Amniotic epithelial cell (primary cell): Measurements from ENCODE around the gene GALNT8.
"Not testable (repeated sequence)": the region's sequence is repeated elsewhere in the genome, so short reads cannot be mapped to it uniquely, and the experiment has no call there.

Experiments used
- DNase-seq: peaks from one replicate; pipeline ENCODE4 v3.0.0-alpha.2; 2010; ENCODE audit warnings: low read depth

The GALNT8 gene, protein sequence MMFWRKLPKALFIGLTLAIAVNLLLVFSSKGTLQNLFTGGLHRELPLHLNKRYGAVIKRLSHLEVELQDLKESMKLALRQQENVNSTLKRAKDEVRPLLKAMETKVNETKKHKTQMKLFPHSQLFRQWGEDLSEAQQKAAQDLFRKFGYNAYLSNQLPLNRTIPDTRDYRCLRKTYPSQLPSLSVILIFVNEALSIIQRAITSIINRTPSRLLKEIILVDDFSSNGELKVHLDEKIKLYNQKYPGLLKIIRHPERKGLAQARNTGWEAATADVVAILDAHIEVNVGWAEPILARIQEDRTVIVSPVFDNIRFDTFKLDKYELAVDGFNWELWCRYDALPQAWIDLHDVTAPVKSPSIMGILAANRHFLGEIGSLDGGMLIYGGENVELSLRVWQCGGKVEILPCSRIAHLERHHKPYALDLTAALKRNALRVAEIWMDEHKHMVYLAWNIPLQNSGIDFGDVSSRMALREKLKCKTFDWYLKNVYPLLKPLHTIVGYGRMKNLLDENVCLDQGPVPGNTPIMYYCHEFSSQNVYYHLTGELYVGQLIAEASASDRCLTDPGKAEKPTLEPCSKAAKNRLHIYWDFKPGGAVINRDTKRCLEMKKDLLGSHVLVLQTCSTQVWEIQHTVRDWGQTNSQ

DNA sequence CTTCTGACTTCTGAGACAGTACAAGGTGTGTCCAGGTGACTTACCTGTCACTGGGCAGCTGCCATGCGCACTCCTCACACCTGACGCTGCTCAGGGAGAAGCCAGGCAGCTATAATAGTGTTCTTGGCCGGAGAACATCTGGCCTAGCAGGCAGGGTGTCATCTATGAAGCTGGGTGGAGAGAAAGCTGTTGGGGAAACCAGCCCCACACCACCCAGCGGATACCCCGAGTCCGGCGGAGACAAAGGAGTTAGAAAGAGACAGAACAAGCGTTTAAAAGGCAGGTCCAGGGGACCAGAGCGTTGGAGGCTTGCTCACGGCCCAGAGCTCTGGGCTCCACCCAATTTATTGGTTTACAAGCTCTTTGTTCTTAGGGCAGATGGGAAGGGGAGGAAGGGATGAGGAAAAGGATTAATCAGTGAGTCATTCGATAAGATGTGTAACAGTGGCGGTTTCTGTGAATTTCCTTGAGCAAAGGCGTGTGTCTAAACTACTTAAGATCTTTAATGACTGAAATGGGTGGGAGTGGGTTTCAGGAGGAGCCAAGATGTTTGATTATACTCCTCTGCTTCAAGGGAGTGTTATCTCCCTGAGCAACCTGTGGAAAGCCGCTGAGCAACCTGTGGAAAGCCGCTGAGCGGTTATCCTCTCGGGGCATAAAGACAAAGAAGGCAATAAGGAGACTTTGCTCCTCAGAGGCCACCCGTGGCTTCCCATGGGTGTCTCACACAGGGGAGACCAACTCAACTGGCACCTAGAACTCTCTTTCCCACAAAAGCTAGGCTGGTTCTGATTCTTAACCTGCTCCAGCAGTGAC lies at the start of gene GALNT8:
TSS of gene GALNT8 (plus strand) at position 580 of the 816 bp plus-strand sequence. CDS start 278 bp downstream, outside the sequence.
- DNase-seq: no peak

DNA sequence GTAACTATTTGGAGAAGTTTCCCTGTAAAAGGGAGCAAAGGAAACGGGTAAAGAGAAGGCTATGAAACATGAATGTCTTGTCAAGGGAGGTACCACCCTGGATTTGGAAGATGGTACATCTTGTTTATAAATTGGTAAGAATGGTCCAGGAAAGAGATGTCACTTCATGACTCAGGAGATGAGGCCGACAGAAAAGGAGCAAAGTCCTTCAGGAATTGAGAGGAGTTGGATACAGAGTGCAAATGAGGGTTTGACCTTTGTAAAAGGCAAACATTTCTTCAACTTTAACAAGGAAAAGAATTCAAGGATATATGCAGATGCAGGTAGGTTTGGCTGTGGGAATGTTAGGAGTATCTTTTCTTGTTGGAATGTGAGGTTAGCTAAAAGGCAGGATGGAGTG lies 40.5 kb upstream of the GALNT8 start:
- DNase-seq: no peak

DNA sequence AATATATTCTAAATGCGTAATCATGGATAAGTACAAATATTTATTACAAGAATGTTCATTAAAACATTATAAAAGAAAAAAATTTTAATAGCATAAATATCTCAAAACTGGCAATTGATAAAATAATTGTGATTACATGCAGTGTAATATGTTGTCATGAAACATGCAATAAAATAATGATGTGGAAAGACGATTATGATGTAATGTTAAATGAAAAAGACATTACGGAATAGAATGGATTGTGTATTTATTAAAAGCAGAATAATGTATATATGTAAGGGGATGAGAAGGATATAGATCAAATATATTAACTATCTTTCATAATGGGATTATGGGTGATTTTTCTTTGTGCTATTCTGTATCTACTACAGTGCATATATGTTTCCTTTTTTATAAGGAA lies 38.5 kb upstream of the GALNT8 start:
- no peak for DNase-seq

DNA sequence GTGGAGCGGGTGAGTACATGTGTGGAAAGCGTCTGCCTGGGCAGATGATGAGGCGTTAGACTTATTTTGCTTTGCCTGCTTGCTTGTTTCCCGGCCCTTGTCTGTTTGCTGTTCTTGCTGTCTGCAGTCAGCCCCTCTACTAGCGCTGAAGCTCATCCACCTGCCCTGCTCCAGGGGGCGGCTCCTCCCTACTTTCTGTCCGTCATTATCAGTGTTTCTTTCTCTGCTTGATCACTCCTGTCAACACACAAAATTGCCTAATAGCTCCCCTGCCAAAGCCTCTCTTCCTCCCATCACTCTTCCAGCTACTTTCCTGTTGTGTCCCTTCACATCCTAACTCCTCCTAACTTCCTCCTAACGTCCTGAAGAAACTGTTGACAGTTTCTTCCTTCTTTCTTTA lies 34.9 kb upstream of the GALNT8 start:
- peak; percentile 3 for DNase-seq

DNA sequence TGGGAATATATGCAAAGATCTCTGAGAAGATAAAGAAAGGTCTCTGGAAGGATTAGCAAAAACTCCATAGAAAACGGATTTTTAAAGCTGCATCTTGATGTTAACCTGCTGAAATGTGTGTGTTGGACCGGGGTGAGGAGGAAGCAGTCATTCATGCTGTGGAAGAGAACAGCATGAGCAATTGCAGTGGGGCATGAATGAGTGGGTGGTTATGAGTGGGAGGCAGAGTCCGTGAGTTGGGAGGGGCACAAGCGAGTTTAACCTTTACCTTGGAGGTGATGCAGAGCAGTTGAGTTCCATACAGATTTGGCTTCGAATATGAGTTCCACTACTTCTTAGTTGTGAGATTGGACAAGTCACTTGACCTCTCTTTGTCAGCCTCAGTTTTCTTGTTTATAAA lies 29.4 kb upstream of the GALNT8 start:
- no peak for DNase-seq

DNA sequence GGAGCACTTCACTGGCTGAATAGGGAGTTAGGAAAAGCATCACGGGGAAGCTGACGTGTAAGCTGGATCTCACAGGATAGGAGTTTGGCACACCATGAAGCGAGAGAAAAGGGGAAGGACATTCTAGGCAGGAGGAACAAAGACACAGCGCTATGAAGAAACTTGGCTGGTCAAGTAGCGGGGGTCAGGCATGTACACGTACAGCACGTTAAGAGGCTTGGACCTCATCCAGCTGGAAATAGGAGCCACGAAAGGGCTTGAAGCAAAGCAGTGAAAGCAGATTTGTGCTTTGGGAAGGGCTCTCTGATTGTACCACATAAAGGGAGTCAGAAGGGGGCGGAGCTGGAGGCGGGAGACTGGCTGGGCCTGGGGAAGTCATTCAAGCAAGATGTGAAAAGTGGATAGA lies 19.6 kb upstream of the GALNT8 start:
- no peak for DNase-seq

DNA sequence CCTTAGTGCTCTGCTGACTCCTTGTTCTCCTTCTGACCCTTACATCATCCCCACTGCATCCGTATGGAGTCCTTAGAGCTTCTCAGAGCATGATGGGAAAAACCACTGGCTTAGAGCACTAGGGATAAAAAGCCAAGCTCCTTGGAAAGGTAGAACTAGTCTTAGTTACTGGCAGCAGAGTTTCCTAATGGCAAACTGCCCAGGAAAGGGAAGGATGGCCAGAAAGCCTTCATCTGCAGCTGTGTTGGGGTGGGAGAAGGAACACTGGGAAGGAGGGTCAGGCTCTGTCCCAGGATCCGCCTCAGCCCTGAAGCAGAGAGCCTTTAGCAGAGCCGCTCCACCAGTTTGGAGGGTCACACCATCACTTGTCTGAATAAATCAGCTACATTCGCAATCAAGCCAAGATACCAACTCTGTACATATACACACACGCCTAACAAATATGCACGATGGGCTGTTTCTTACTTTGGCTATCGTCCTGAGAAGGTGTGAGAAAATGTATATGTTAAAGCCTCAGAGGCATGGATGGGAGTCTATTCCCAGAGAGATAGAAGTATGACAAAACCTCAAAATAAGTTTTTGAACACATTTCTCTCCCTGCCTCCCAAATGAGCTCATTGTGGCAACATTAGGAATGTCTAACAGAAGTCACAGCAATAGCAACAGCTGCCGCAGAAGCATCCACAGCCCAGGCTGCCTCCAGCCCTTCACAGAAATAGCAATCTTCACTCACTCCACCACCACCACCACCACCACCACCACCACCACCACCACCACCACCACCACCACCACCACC lies 18.6 kb upstream of the GALNT8 start:
- no peak for DNase-seq

DNA sequence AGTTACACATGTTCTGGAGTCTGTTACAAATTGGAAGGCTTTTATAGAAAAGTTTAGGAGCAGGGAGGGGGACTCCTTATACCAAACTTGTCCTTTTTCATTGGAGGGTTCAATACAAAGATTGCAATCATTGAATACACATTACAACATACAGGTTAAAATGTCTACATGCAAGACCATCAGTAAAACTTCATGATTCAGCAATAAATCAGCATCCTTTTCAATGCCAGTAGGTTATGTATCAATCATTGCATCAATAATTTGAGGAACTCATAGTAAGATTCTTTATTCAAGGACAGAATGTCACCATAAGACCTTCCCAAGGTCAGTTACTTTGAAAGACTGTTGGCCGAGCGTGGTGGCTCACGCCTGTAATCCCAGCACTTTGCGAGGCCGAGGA lies 16.5 kb upstream of the GALNT8 start:
- DNase-seq: no peak

DNA sequence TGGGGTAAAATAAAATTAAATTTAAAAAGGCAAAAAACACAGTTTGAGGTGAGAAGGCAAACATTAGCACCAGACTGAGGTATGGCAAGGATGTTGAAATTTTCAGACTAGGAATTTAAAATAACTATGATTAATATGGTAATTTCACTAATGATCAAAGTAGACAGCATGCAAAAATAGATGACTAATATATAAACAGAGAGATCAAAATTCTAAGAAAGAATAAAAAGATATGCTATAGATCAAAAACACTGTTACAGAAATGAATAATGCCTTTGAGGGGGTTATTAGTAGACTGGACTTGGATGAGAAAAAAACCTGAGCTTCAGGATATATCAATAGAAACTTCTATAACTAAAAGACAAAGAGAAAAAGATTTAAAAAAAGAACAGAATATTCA lies 14.4 kb upstream of the GALNT8 start:
- no peak for DNase-seq

DNA sequence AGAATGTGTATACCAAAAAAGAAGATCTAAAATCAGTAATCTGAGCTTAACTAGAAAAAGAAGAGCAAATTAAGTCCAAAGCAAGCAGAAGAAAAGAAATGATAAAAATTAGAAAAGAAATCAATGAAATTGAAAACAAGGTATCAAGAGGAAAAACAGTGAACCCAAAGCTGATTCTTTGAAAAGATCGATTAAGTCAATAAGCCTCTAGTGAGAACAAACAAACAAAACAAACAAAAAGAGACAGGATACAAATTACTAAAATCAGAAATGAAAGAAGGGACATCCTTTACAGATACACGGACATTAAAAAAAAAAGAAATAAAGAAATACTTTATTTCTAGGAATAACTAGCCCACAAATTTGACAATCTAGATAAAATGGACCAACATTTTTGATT lies 12.9 kb upstream of the GALNT8 start:
- no peak for DNase-seq

DNA sequence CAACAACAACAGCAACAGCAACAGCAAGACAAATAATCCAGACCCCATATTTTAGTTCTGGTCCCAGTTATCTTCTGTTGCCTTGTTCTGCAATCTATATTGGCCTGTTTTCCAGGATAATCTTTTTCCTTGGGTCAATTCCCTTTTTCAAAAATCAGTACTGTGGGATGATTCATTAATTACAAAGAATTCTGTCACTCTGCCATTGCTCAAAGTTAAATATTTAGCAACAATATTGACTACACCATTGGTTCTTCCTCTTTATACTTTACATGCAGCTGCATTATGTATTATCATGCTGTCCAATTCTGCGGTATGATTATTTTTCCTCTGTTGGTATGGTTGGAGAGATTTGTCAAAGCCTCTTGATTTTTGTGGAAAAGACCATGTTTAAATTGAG lies 10.1 kb upstream of the GALNT8 start:
- DNase-seq: no peak

DNA sequence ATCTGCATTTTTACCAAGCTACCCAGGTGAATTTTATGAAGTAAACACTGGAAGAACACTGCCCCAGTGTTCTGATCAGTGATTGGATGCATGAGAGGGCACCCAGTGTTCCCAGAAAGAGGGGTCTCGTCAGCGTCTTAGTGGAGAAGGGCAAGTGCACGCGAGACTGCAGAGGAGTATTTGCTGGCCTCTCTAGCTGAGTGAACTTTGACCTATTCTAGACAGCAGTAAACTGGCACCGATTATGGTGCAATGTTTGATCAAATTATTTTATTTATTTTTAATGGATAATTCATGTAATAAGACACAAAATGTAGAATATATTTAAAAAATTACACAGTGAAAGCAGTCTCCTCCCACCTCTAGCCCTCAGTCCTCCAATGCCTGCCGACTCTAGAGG lies 5.3 kb upstream of the GALNT8 start:
- no peak for DNase-seq

DNA sequence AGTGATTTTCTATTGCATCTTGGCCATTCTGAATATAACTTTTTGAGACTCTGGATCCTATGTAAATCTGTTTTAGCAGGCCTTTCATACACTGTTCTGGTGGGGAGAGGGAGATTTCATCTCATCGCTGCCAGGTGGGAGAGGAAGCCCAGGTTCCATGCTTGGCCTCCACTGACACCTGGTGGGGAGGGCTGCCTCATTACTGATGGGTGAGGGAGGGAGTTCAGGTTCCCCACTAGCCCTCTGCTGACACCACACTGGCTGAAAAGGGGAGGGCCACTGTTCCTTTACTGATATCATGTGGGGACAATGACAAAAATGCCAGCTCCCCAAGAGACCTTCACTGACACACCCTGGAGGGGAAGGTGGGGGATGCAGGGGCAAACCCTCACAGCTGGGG lies 2.4 kb upstream of the GALNT8 start:
- no peak for DNase-seq

DNA sequence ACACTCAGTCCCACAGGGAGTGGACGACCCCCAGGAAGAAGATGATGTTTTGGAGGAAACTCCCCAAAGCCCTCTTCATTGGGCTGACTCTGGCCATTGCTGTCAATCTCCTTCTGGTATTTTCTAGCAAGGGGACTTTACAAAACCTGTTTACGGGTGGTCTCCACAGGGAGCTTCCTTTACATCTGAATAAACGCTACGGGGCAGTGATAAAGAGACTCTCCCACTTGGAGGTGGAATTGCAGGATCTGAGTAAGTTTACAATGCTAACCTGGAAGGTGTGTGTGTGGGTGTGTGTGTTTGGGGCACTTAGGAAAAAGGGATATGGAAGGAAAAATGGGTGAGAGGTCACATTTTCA lies 416 bp downstream of the GALNT8 start:
- DNase-seq: no peak

DNA sequence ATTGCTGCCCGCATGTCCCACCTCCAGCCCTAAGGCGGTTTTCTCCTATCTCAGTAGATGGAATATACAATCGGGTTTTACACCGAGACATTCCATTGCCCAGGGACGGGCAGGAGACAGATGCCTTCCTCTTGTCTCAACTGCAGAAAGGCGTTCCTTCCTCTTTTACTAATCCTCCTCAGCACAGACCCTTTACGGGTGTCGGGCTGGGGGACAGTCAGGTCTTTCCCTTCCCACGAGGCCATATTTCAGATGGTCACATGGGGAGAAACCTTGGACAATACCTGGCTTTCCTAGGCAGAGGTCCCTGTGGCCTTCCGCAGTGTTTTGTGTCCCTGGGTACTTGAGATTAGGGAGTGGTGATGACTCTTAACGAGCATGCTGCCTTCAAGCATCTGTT lies 1.4 kb downstream of the GALNT8 start:
- DNase-seq: not testable (repeated sequence)

DNA sequence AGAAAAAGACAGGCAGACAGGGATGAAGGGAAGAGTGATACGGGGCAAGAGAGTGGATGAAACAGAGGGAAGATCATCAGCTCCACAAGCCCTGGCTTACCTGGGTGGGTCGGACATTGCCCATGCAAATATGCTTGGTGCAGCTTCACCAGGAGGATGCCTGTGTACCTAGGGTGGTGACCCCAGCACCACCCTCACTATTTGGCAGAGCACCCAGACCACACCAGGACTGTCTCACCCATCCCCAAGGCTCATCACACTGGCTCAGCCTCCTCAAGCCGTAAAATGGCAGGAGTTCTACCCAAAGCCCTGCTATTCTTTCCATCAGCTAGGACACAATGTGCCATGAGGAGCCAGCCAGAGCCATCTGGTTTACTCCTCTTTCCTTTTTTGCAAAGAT lies 3.0 kb downstream of the GALNT8 start:
- DNase-seq: no peak

DNA sequence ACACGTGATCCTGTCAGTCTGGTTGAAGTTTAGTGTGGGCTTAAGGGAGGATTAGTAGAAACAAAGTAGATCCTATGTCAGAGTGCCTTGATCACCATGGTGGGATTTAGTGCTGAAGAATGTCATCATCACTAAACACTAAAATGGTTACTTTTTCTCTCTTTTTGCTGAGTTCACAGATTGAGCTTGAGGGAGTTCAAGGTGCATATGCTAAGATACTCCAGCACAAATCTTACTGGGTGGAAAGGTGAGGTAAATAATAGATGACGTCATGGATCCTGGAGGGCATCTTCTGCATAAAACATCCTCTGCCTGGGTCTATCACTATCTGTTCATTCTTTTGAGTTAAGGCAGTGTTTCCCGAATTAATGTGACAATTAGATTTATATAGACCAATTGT lies 4.9 kb downstream of the GALNT8 start:
- no peak for DNase-seq

DNA sequence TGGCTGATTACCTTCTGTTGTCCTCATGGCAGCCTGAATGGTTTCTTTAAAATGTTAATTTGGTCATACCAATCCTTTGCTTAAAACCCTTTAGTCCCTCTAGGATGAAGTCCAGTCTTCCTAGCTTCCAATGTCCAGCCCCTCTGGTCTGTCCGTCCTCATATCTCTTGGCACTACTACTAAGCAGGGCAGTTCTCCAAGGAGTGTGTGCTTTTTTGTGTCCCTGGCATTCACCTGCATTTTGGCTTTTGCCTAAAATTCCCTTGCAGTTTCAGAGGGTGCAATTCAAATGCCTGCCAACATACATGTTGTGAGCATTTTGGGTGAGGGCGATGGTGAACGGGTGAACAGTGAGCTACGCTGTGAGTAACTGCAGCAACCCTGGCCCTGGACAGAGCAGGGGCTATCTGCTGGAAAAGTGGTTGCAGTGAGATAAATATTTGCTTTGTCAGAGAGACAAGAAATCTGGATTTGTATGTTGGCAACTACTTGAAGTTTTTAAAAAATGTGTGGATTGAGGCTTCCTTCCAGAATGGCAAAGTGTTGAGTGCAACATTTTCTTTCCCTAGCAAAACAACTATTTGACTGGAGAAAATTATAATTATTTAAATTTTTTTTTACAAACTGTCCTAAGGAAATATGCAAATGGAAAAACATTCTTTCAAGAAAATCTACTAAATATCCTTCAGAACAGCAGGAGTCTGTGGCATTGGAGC lies 14.6 kb downstream of the GALNT8 start:
- DNase-seq: no peak

DNA sequence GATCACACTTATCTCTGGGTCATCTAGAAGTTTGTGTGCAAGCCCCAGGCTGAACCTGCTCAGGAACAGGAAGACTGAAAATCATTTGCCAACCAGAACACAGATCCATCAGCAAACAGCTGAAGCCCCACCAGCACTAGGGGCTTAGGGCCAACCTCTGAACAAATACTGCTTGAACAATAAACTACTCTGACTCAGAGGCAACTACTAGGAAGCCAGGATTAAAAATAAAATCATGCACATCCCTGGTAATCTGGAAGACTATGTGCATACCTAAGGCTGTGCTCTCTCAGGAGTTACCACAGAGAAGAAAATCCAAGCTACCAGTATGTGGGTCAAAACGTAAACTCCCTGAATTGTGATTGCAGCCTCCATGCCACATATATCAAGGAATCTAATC lies 15.9 kb downstream of the GALNT8 start:
- DNase-seq: no peak

DNA sequence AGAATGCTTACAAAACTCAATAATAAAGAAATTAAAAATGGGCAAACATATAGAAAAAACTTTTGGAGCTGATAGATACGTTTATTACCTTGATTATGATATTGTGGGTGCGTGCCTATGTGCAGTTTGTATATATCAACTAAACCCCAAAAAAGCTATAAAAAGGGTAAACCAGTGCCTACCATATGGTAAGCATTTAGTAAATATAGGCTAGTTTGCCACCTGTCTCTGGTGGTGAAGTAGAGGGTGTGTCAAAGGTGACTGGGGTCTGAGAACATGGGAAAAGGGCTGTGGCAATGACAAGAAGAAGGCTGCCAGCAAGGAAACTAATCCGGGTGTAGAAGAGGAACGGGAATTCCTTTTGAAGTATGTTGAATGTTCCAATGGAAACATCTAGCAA lies 18.3 kb downstream of the GALNT8 start:
- DNase-seq: no peak

DNA sequence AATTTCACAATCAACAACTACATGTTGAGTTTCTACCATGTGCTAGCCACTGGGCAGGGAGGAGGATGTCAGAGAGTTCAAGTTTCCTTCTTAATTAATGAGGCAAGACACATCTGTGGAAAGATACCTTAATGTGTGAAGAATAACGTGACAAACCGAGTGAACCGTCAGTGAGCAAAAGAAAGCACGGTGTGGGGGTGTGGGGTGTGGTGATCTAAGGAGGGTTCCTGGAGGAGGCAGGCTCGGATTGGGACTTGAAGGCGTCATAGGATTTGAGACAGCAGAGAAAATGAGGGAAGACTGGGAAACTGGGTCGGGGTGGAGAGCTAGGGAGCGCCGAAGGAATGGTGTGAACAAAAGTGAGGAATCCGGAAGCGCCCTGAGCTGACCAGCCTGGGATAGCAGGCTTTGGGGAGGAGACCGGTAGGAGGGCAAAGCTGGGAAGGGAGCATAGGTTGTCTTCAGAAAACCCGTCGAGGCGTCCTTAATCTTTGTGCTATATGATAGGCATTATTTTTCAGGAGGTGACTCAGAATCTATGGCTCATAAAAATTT lies 22.3 kb downstream of the GALNT8 start:
- no peak for DNase-seq
